GM23248 (cell line): ENCODE results near the gene ZNF223.

Experiments
- EZH2 ChIP-seq: fragments of 200-600 bp; sonication (generic); IDR thresholded peaks from 2 replicates; pipeline ENCODE4 v1.6.1; 2018; ENCODE audit warnings: antibody characterized with exemption, mild to moderate bottlenecking; ENCODE audit not compliant: insufficient read depth, poor library complexity, severe bottlenecking
- EZH2phosphoT487 ChIP-seq: fragments of 200-600 bp; sonication (generic); IDR thresholded peaks from 2 replicates; pipeline ENCODE4 v1.6.1; 2018; ENCODE audit warnings: antibody characterized with exemption, moderate library complexity, mild to moderate bottlenecking, low read depth; ENCODE audit not compliant: insufficient read depth

- TF ChIP-seq EZH2 (no peak), EZH2phosphoT487 (no peak)
These were observed 27.0 kb upstream of the ZNF223 start for GRCh38 chr19:44024900-44025216.
